MG63 (cell line): ENCODE results near the gene RGMA. TPM values are rescaled to one million over a fixed set of nuclear protein-coding genes. Genes with fewer than 3 reads are reported as not detected.
"Not testable (repeated sequence)": the region's sequence is repeated elsewhere in the genome, so short reads cannot be mapped to it uniquely, and the experiment has no call there.

Source experiments
- DNase-seq: peaks from one replicate; pipeline ENCODE4 v3.0.0-alpha.2; 2020
- H3K27me3 ChIP-seq: fragments of 250-450 bp; sonication (Bioruptor Pico); 2 replicates; pipeline ENCODE4 v1.5.1; 2020; ENCODE audit warnings: mild to moderate bottlenecking, moderate library complexity
- H3K36me3 ChIP-seq: fragments of 250-450 bp; sonication (Bioruptor Pico); 2 replicates; pipeline ENCODE4 v1.5.1; 2020; ENCODE audit warnings: mild to moderate bottlenecking, moderate library complexity
- H3K4me3 ChIP-seq: fragments of 250-450 bp; sonication (Bioruptor Pico); 2 replicates; pipeline ENCODE4 v1.5.1; 2020; ENCODE audit warnings: mild to moderate bottlenecking, moderate library complexity
- H3K9me3 ChIP-seq: fragments of 250-450 bp; sonication (Bioruptor Pico); 2 replicates; pipeline ENCODE4 v1.5.1; 2020; ENCODE audit warnings: mild to moderate bottlenecking, moderate library complexity
- total RNA-seq: library from RNA; depleted of rRNA; stranded (reverse); fragments of >200 nt; shearing (Covaris generic); gene quantifications from 2 replicates; pipeline ENCODE4 v1.2.3, GENCODE V29; 2014; ENCODE audit warnings: low replicate concordance

Gene RGMA
- total RNA-seq, 1 experiment from 2014 or later, result not detected

DNA sequence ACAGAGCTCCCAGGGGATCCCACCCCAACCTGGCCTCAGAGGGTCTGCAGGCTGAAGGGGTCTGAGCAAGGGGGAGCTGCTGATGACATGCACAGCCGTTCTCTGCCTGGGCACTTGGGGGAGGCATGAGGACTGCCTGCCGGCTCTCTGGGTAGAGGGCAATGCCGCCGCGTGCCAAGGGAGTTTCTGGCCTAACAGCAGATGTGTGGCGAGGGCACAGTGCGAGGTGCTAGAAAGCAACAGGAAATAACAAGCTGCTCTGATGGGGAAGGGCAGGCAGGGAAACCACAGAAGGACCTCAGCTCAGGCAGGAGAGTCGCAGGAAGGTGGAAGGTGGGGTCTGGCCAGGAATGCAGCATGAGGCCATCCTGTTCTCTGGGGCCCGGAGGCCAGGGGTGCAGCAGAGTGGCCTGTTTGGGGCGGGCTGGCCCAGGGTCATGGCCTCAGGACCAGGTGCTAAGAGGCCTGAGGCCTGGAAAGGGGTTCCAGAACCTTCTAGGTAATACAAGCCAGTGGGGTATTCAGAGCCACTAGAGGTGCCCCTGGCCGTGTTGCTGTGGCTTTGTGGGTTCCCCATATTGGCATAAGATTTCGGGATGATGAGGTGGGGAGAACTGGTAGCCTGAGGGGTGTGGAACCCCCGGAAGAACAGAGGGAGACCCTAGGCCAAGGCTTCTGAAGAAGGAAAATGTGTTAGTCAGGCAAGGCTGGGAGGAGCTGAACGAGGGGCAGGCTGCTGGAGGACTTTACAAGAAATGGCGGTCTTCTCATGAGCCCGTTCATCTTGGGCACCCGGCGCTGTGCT is 41.2 kb downstream of the RGMA start:
- Histone ChIP-seq H3K27me3 (no peaks in the 10 kb centered on the region), H3K36me3 (no peaks in the 10 kb centered on the region), H3K9me3 (peaks cover 5% of the 10 kb centered on the region), H3K4me3 (no peak overlapping the region)
- no peak for DNase-seq

GRCh38 chr15:93046721-93047120 is 42.3 kb downstream of the RGMA start:
- Histone ChIP-seq H3K9me3 (peaks cover 5% of the 10 kb centered on the region), H3K4me3 (no peak overlapping the region), H3K27me3 (no peaks in the 10 kb centered on the region), H3K36me3 (no peaks in the 10 kb centered on the region)
- DNase-seq, result no peak

- Histone ChIP-seq H3K9me3 (peaks cover 5% of the 10 kb centered on the region), H3K36me3 (no peaks in the 10 kb centered on the region), H3K27me3 (no peaks in the 10 kb centered on the region), H3K4me3 (no peak overlapping the region)
- no peak for DNase-seq
Measured at GRCh38 chr15:93046120-93046519, 42.9 kb downstream of the RGMA start.

- DNase-seq, result no peak
- Histone ChIP-seq H3K9me3 (peaks cover 5% of the 10 kb centered on the region), H3K27me3 (no peaks in the 10 kb centered on the region), H3K4me3 (no peak overlapping the region), H3K36me3 (no peaks in the 10 kb centered on the region)
Measured at GRCh38 chr15:93045191-93045785, 43.7 kb downstream of the RGMA start.

DNA sequence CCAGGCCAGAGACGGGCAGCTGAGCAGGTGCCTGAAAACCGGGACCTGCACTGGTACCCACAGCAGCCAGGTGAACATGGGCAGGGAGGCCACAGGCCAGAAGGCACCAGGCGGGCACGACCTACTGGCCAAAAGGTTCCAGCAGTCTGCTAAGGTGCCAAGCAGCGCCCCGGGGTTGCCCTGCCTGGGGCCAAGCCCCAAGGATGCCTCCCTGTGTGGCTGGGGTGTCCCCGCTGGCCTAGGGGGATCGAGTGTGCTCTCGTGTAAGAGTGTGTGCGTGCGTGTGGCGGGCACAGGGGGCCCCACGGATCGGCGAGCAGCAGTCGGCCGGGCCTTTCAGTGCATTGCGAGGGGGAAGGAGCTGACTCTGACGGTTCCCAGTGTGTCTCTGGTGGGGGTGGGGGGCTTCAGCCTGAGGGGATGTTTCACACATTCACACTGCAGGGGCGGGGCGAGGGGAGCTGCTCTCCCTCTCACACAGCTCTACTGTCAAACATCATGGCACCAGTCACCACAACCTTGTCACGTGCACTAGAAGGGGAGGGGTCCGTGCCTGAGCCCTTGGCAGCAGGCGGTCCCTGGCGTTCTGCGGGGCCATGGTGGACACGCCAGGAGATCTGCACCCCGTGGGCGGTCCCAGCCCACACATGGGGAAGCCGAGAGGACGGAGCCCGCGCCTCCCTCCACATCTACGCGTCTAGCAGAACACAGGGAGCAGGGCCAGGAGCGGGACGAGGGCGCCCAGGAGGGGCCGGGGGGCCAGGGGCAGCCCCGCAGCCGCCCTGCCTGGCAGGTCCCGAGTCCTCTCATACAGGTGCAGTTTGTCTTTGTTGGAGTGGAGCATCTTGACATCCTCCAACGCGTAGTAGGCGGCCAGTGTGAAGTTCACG is 44.5 kb downstream of the RGMA start:
- no peaks in the 10 kb centered on the region for H3K27me3 ChIP-seq
- H3K36me3 ChIP-seq, result no peaks in the 10 kb centered on the region
- no peak overlapping the region for H3K4me3 ChIP-seq
- peaks cover 5% of the 10 kb centered on the region for H3K9me3 ChIP-seq
- DNase-seq, result no peak

DNA sequence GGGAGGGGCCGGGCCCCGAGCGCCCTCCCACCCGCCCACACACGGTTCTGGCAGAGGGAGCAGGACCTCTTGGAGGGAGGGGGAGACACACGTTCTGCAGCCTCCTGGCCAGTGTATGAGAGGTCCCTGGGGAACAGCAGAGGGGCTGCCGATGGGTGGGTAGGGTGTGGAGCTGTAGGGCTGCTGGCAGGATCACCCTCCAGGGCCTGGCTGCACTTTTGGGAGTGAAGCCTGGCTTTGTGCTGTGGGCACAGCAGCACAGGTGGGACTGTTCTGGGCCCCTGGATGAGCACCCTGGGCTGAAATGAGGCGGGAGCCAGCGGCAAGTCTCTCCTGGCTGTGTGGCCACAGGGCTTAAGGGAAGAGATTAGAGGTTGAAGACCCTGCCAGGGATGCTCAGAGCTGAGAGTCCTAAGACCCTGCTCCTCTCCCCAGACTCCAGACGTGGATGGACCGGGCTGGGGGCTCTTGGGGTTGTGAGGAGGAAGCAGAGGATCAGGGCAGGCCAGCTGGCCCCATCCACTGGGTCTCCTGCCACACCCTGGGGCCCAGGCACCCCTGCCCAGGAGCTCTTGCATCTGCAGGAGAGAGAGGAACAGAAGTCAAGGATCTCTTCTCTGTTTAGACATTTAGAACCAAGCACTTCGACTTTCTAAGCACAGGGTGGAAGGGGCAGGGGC is 45.2 kb downstream of the RGMA start:
- Histone ChIP-seq H3K9me3 (peaks cover 5% of the 10 kb centered on the region), H3K36me3 (no peaks in the 10 kb centered on the region), H3K4me3 (no peak overlapping the region), H3K27me3 (no peaks in the 10 kb centered on the region)
- no peak for DNase-seq

GRCh38 chr15:93042691-93043378 is 46.2 kb downstream of the RGMA start:
- Histone ChIP-seq H3K36me3 (no peaks in the 10 kb centered on the region), H3K27me3 (no peaks in the 10 kb centered on the region), H3K4me3 (no peak overlapping the region), H3K9me3 (peaks cover 5% of the 10 kb centered on the region)
- no peak for DNase-seq

- no peak for DNase-seq
- H3K4me3 ChIP-seq, result no peak overlapping the region
Measured at GRCh38 chr15:93042211-93042610, 46.8 kb downstream of the RGMA start.

DNA sequence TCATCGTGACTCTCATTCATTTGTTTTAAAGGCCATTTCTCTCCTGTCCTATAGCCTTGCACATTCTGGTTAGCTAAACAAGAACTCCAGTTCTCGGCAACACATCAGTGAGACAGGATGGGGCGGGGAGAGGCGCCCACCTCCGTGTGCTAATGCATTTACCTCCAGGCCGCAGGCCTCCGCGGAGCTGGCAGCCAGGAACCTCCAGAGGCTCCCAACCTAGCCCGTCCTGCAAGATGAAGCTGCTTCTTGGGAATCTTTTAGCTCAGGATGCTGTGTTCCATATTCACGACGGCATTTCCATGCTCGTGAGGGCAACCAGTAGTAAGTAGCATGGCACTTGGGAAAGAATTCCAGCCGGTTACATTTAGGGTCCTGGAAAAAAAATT is 47.9 kb downstream of the RGMA start:
- Histone ChIP-seq H3K4me3 (no peak overlapping the region), H3K36me3 (no peaks in the 10 kb centered on the region), H3K9me3 (peaks cover 4% of the 10 kb centered on the region), H3K27me3 (no peaks in the 10 kb centered on the region)
- DNase-seq, result no peak

More at GRCh38 chr15:93042211-93042610, 46.8 kb downstream of the RGMA start:
- Histone ChIP-seq H3K27me3 (no peaks in the 10 kb centered on the region), H3K9me3 (peaks cover 5% of the 10 kb centered on the region), H3K36me3 (no peaks in the 10 kb centered on the region)

DNA sequence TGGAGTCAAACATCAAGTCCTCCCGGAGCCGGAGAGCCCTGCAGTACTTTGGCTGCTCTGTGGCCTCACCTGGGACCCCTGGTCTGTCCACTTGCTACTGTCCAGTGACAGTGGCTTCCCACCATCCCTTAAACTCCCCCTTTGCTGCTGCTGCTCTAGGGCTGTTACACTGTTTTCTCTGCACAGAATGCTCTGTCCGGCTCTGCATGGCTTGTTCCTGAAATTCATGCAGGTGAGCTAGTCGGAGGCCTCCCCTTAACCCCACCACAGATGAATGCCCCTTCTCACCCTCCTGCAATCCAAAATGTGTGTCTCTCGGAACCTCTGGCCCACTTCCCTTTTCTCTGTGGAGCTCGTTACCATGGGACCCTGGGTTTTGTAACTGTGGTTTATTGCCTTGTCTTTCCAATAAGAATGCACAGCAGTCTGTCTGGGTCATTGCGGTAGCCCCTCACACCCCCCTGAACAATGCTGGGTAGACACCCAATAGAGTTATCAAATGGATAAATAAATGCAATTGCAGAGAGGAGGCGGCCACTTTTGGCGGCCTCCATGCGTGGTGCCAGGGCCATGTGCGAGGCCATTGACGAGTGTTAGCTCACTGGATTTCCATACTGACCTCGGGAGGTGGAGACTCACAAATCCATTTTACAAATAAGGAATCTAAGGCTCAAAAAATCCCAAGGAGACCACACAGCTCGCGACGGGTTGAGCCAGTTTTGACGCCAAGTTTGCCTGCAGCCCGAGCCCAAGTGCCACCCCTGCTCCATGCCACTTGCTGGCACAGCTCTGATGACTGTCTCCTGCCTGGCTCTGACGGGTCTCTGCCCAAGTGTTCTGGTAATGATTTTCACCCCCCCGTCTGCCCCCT is 48.5 kb downstream of the RGMA start:
- H3K36me3 ChIP-seq, result no peaks in the 10 kb centered on the region
- no peaks in the 10 kb centered on the region for H3K9me3 ChIP-seq
- DNase-seq, result no peak
- H3K4me3 ChIP-seq, result no peak overlapping the region
- H3K27me3 ChIP-seq, result no peaks in the 10 kb centered on the region

DNA sequence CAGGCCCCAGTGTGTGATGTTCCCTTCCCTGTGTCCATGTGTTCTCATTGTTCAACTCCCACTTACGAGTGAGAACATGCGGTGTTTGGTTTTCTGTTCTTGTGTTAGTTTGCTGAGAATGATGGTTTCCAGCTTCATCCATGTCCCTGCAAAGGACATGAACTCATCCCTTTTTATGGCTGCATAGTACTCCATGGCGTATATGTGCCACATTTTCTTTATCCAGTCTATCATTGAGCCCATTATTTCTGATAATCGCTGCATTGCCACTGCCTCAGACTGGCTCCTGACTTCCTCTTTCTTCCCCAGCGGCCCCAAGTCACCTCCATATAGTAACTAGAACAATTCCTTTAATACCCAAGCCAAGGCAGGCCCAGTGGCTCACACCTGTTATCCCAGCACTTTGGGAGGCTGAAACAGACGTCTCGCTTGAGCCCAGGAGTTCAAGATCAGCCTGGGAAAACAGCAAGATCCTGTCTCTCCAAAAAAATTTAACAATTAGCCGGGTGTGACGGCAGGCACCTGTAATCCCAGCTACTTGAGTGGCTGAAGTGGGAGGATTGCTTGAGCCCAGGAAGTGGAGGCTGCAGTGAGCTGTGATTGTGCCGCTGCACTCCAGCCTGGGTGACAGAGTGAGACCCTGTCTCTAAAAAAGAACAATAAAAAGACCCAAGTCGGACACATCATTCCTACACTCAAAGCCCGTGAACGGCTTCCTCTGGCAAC is 49.3 kb downstream of the RGMA start:
- DNase-seq, H3K36me3 ChIP-seq, H3K27me3 ChIP-seq, H3K9me3 ChIP-seq, H3K4me3 ChIP-seq: not testable (repeated sequence)

DNA sequence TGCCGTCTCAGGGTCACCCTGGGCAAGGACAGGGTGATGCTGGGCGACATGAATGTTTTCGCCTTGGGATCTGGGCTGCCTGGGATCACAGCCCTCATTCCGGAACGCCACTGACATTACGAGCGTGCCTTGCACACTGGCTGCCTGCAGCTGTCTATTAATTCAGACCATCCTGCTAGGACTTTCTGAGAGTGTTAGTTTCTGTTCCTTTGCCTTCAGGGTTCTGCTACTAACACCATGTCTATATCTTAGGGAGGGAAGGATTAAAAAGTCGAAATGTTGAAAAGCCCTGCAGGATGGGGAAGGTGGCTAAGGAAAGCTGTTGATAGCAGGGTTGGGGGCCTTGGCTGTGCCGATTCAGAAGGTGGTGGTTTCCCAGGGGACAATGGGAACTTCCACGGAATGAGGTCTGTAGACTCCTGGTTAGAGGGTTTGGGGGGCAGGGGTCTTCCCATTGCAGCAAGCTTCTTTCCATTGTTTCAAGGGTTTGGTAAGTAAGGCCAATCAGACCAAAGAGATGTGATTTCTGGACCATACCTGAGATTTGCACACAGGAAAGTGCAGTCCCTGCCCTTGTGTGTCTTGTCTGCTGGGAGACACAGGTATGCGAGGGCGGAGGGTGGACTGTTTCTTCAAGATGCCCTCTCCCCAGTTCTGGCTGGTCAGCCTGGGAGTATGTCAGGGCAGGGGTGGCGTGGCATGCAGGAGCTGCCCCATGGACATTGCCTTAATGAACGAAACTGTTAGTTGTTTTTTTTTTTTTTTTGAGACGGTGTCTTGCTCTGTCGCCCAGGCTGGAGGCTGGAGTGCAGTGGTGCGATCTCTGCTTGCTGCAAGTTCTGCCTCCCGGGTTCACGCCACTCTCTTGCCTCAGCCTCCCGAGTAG is 50.9 kb downstream of the RGMA start:
- Histone ChIP-seq H3K27me3 (no peaks in the 10 kb centered on the region), H3K4me3 (no peak overlapping the region), H3K9me3 (no peaks in the 10 kb centered on the region), H3K36me3 (no peaks in the 10 kb centered on the region)
- no peak for DNase-seq

DNA sequence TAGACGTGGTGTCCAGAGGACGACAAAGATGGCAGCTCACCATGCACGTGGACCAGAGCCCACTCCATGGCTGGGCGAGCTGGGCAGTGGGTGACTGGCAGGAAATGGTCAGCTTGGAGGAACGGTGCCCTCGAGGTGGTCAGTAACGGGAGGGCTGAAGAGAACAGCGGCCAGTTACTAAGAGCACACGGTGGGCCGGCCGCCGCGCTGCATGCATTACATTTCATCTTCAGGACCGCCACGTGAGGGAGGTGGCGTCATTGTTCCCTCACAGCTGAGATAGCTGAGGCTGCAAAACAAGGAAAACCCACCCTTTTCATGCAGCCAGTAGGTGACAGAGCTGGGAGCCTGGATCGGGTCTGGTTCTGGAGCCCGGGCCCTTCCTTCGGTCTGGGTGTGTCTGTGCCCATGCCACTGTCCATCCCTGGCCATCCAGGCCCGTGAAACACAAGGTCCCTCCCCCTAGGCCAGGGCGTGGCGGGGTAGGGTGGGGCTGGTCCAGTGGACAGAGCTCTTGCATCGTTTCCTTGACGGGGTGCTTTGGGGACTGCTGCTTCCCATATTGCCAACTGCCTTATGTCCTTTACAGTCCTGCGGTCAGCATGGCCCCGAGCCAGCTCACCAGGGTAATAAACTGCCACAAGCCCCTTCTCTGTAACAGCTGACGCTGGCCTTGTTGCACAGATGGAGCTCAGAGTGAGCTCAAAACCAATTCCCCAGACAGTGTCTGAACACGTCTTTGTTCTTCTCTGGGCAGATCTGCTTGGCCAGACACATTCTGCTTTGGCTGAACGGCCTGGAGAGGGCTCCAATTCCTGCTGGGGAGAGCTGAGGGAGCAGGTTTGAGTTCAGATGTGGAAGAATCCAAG is 51.8 kb downstream of the RGMA start:
- no peaks in the 10 kb centered on the region for H3K27me3 ChIP-seq
- H3K9me3 ChIP-seq, result no peaks in the 10 kb centered on the region
- H3K4me3 ChIP-seq, result no peak overlapping the region
- no peaks in the 10 kb centered on the region for H3K36me3 ChIP-seq
- no peak for DNase-seq
